GM19193 (cell line): ENCODE measurements around the gene ABCD3.

ENCODE experiments used
- POLR2A ChIP-seq: IDR thresholded peaks from 4 replicates; pipeline ENCODE4 v1.6.1; 2011; ENCODE audit not compliant: insufficient read depth, insufficient read length; ENCODE audit errors: extremely low read depth

The ABCD3 gene

DNA sequence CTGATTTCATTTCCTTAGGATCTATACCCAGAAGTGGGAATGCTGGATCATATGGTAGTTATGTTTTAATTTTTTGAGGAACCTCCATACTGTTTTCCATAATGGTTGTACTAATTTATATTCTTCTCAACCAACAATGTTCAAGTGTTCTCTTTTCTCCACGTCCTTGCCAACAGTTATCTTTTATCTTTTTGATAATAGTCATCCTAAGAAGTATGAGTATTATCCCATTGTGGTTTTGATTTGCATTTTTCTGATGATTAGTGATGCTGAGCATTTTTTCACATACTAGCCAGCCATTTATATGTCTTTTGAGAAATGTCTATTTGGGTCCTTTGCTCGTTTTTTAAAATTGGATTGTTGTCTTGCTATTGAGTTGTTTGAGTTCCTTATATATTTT, 38.5 kb downstream of the ABCD3 start:
- TF ChIP-seq POLR2A, result no peak

DNA sequence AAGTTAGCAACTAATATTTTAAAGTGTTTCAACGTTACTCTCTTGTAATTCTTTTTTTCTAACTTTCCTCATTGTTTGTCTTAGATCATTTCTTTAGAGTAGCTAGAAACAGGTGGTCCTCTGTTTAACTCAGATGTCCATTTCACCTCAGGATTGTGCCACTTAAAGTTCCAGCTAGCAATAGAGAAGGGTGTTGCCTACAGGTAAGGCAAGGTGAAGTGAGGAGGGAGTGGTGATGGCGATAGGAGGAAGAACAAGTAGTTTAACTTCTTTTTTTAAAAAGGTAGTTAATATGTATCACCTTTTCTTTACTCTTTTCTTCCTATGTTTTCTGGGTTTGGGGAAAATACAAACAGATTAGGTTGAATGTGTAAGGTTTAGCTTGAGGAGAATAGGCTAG, 44.4 kb downstream of the ABCD3 start:
- no peak for TF ChIP-seq POLR2A

- TF ChIP-seq POLR2A, result no peak
Measured at GRCh38 chr1:94463056-94463764, 45.0 kb downstream of the ABCD3 start.

DNA sequence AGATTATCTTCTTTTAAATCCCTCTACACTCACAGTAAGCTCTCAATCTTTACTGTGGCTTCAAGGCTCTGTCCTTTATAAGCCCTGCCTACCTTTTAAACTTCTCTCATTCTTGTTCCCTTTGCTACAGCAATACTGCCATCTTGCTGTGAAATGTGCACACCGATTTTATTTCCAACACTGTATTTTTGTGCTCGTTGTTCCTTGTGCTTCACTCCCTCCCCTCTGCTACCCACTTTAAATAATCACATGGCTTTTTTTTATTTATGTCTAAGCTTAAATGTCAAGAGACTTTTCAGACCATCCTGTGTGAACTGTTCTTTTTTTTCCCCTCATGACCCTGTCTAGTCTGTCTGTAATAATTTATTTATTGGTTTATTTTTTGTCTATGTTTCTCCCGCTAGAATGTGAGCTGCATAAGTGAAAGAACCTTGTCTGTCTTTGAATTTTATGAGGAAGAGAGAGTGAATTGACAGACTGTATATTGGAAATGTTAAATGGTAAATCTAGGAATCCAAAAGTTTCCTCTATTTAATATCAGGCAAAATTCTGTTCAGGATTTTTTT, 45.7 kb downstream of the ABCD3 start:
- TF ChIP-seq POLR2A, result no peak

- no peak for TF ChIP-seq POLR2A
Measured at GRCh38 chr1:94468708-94469107, 50.5 kb downstream of the ABCD3 start.

- no peak for TF ChIP-seq POLR2A
Measured at GRCh38 chr1:94471271-94471670, 53.1 kb downstream of the ABCD3 start.

GRCh38 chr1:94475232-94475631, 57.0 kb downstream of the ABCD3 start:
- no peak for TF ChIP-seq POLR2A

GRCh38 chr1:94479682-94480081, 61.5 kb downstream of the ABCD3 start:
- no peak for TF ChIP-seq POLR2A

GRCh38 chr1:94481473-94481933, 63.3 kb downstream of the ABCD3 start:
- TF ChIP-seq POLR2A, result no peak

DNA sequence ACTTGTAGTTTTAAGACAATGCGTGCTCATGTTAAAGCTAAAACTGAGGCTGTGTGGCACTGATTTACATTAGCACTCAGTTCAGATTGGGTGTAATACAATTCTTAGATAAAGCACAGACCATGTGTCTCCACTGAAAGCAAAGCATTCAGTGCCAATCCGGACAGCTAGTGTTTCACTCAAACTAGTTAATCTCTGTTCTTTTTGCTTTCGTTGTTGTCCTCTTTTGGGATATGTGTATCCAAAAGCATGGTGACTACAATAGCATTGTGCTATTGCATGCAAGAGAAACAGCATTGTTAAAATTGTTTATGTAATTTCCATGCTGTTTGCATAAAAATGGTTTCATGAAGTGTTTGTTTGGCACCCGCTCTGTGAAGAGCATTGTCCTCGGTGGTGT, 68.8 kb downstream of the ABCD3 start:
- no peak for TF ChIP-seq POLR2A

DNA sequence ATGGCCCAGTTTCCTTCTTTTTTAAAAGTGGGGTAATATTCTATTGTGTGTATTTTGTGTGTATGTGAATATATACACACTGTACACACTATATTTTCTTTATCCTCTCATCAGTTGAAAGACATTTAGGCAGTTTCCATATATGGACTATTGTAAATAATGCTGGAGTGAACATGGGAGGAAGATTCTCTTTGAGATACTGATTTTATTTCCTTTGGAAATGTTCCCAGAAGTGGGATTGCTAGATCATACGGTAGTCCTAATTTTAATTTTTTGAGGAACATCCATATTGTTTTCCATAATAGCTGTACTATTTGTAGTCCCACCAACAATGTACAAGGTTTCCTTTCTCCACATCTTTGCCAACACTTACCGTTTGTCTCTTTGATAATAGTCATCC, 72.4 kb downstream of the ABCD3 start:
- no peak for TF ChIP-seq POLR2A

DNA sequence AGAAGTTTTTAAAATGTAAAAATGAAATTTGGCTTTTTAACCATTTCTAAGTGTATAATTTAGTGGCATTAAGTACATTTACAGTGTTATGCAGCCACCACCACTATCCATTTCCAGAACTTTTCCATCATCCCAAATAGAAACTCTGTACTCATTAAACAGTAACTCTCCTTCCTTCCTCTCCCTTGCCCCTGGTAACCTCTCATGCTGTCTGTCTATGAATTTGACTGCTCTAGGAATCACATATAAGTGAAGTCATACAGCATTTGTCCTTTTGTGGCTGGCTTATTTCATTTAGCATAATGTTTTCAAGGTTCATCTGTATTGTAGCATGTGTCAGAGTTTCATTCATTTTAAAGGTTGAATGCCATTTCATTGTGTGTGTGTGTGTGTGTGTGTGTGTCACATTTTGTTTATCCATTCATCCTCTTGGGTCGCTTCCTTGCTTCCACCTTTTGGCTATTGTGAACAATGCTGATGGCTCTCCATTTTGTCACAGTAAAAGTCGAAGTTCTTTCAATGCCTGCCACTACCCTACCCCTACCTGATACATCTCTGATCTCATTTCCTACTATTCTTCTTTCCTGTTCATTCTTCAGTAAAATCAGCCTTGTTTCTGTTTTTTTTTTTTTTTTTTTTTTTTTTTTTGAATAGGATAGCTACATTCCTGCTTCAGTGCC, 78.0 kb downstream of the ABCD3 start:
- TF ChIP-seq POLR2A, result no peak

- no peak for TF ChIP-seq POLR2A
Measured at GRCh38 chr1:94501426-94501825, 83.2 kb downstream of the ABCD3 start.

GRCh38 chr1:94501935-94502334, 83.7 kb downstream of the ABCD3 start:
- no peak for TF ChIP-seq POLR2A

DNA sequence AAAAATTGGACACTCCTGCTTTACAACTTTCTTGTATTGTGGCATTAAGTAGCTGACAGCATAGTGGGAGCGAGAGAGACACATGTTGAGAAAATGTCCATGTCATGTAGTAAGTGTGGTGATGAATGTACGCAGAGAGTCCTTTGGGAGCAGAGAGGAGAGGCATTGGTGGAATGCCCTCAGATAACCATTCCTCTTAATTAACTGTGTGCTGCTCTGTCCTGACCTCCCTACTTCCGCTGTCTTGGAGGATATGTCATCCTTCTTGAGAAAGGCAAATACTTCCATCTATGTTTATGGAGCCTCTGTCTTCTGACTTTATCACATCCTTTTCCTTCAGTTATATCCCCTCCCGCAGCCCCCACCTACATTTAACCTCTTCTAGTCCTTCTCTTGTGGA, 85.0 kb downstream of the ABCD3 start:
- TF ChIP-seq POLR2A, result no peak

GRCh38 chr1:94504601-94505000, 86.4 kb downstream of the ABCD3 start:
- no peak for TF ChIP-seq POLR2A
